CD4-positive, alpha-beta T cell treated with Interleukin-1 beta for 1 hour (primary cell): ENCODE measurements around the gene MMRN2.

Experiments used
- DNase-seq, 2 donors: peaks; one replicate each; pipeline ENCODE4 v3.0.0-alpha.2; 2020 to 2022

The MMRN2 gene

GRCh38 chr10:86970162-86970981 is 13.0 kb upstream of the MMRN2 start:
- DNase-seq: no peak

- DNase-seq: no peak
Observed at GRCh38 chr10:86969421-86970041, 12.1 kb upstream of the MMRN2 start.

GRCh38 chr10:86968994-86969355 is 11.6 kb upstream of the MMRN2 start:
- no peak for DNase-seq

GRCh38 chr10:86968271-86968993 is 11.0 kb upstream of the MMRN2 start, which contains the start of gene ADIRF:
TSS of gene ADIRF (plus strand) at chr10:86968482. CDS start at chr10:86968545, 63 bp downstream.
- no peak for DNase-seq

- DNase-seq: no peak
Observed at GRCh38 chr10:86967481-86967941, 10.1 kb upstream of the MMRN2 start.

GRCh38 chr10:86965986-86966654 is 8.7 kb upstream of the MMRN2 start:
- no peak for DNase-seq

- no peak for DNase-seq
Observed at GRCh38 chr10:86964847-86965190, 7.4 kb upstream of the MMRN2 start.

GRCh38 chr10:86964061-86964846 is 6.8 kb upstream of the MMRN2 start:
- no peak for DNase-seq

GRCh38 chr10:86963341-86963919 is 6.0 kb upstream of the MMRN2 start:
- DNase-seq: no peak

- DNase-seq: no peak
Observed at GRCh38 chr10:86962981-86963310, 5.5 kb upstream of the MMRN2 start.

- no peak for DNase-seq
Observed at GRCh38 chr10:86962136-86962980, 4.9 kb upstream of the MMRN2 start.

- DNase-seq: no peak
Observed at GRCh38 chr10:86961481-86962091, 4.2 kb upstream of the MMRN2 start.

GRCh38 chr10:86960863-86961434 is 3.5 kb upstream of the MMRN2 start:
- no peak for DNase-seq

GRCh38 chr10:86960003-86960862 is 2.8 kb upstream of the MMRN2 start:
- peak; percentile 35 to 64 for DNase-seq

GRCh38 chr10:86959737-86960002 is 2.3 kb upstream of the MMRN2 start:
- DNase-seq: no peak

- no peak for DNase-seq
Observed at GRCh38 chr10:86958901-86959736, 1.7 kb upstream of the MMRN2 start.

GRCh38 chr10:86958116-86958900 is 893 bp upstream of the MMRN2 start, which contains the start of gene SNCG:
TSS of gene SNCG (plus strand) at chr10:86958599. CDS start at chr10:86958698, 99 bp downstream.
- no peak for DNase-seq
